ENCODE measurements around the gene RABGAP1. TPM values are rescaled to one million over a fixed set of nuclear protein-coding genes. Genes with fewer than 3 reads are reported as not detected.
A peak's percentile ranks its signal among the peaks of the same experiment; 100 is the strongest.

Gene RABGAP1
- total and polyA plus RNA-seq, 10 of the 15 experiments (the other 5 are each of a cell fraction or from before 2014, with no cell fraction given): 2.6 to 31.6 (median 12.5) TPM

GRCh38 chr9:123002754-123003153, 61.9 kb downstream of the RABGAP1 start:
- CTCF ChIA-PET: interaction anchor here (0.6 kb wide), 1 partner anchor 124 kb away, joined by 3 read pairs; no protein-coding TSS in a partner anchor
- FAIRE-seq: no peak
- DNase-seq (ENCODE audit: low read depth, low spot score): no peak

More at GRCh38 chr9:123002754-123003153, 61.9 kb downstream of the RABGAP1 start:
- Histone ChIP-seq H4K20me1 (ENCODE audit: control insufficient read depth, insufficient read depth) (no peaks in the 10 kb centered on the region), H3K9me3 (replicated peaks; ENCODE audit: control insufficient read depth, insufficient read depth, low read length) (no peaks in the 10 kb centered on the region), H2AFZ (ENCODE audit: control insufficient read depth, low read depth, low read length) (no peak overlapping the region), H3K4me1 (ENCODE audit: control insufficient read depth, insufficient read depth, low read length) (no peaks in the 10 kb centered on the region), H3K27ac (ENCODE audit: control insufficient read depth, insufficient read depth) (peak overlapping the region; percentile 24; the same call in 1 of the 2 replicates), H3K4me2 (ENCODE audit: control insufficient read depth, insufficient read depth) (no peak overlapping the region), H3K36me3 (ENCODE audit: control insufficient read depth in 2 of 2, insufficient read depth in 2 of 2, low read length in 1 of 2) (peaks cover 0 to 11% of the 10 kb centered on the region in 2 experiments; a peak in 3 of 4 replicates), H3K9ac (ENCODE audit: control insufficient read depth, insufficient read depth, low read length) (no peak overlapping the region), H3K27me3 (replicated peaks in 1 of 2; ENCODE audit: control insufficient read depth in 2 of 2, insufficient read depth in 2 of 2, low read length in 1 of 2) (no peaks in the 10 kb centered on the region), H3K4me3 (no peak overlapping the region), H3K79me2 (ENCODE audit: control insufficient read depth, insufficient read depth, low read length) (no peaks in the 10 kb centered on the region)
- ChIA-PET RAD21 (ENCODE audit: unreplicated experiment) (interaction anchor here (1.0 kb wide), 1 partner anchor 62 kb away, joined by 3 read pairs; the partner anchor contains the start of gene RABGAP1), POLR2A (no interaction called here), SMC1A (ENCODE audit: uncharacterized antibody, unreplicated experiment) (interaction anchor here (1.2 to 1.3 kb wide), 2 partner anchors 45 to 347 kb away, joined by 3 to 4 read pairs; no protein-coding TSS in a partner anchor)
- no peak for ATAC-seq
- WGBS (ENCODE audit: insufficient coverage, insufficient replicate concordance, low lambda C conversion rate, missing lambda C conversion rate): 48% methylated on average over 5 of the region's 5 CpGs
- TF ChIP-seq BMI1 (IDR thresholded peaks at IDR 0.05; ENCODE audit: borderline replicate concordance) (no peak), CBX5 (IDR thresholded peaks at IDR 0.05; ENCODE audit: low read depth) (no peak), REST (IDR thresholded peaks at IDR 0.05; ENCODE audit: low read depth, low read length) (no peak), IKZF2 (IDR thresholded peaks at IDR 0.05) (peak in 1 of 2 experiments; percentile 25; a peak in 1 of 4 replicates), SPI1 (IDR thresholded peaks at IDR 0.05; ENCODE audit: borderline replicate concordance, insufficient read depth, low read depth, low read length) (peak; percentile 74; the same call in 1 of the 2 replicates)
- no TSS peak for BruUV-seq (replicated peaks)
- in situ Hi-C loops (cut with MboI): no loop called here
- intact Hi-C loops (cut with micrococcal nuclease; ENCODE audit: unreplicated experiment): no loop called here
